Measurements from ENCODE around the gene LMF2.

Gene LMF2

GRCh38 chr22:50463188-50463900, 44.2 kb downstream of the LMF2 start:
- no peak for DNase-seq (ENCODE audit: low read depth)

GRCh38 chr22:50461979-50462540, 45.4 kb downstream of the LMF2 start:
- no peak for DNase-seq (ENCODE audit: low read depth)

GRCh38 chr22:50461536-50461935, 46.0 kb downstream of the LMF2 start:
- no peak for DNase-seq (ENCODE audit: low read depth)

GRCh38 chr22:50460938-50461337, 46.6 kb downstream of the LMF2 start:
- no peak for DNase-seq (ENCODE audit: low read depth)

- no peak for DNase-seq (ENCODE audit: low read depth)
Measured at GRCh38 chr22:50459496-50460140, 47.9 kb downstream of the LMF2 start.

GRCh38 chr22:50459016-50459415, 48.5 kb downstream of the LMF2 start:
- no peak for DNase-seq (ENCODE audit: low read depth)

GRCh38 chr22:50456466-50457234, 50.9 kb downstream of the LMF2 start:
- no peak for DNase-seq (ENCODE audit: low read depth)

- DNase-seq (ENCODE audit: low read depth): no peak
Measured at GRCh38 chr22:50456026-50456425, 51.5 kb downstream of the LMF2 start.

GRCh38 chr22:50455201-50455600, 52.3 kb downstream of the LMF2 start:
- DNase-seq (ENCODE audit: low read depth): no peak

GRCh38 chr22:50454556-50455075, 52.9 kb downstream of the LMF2 start:
- no peak for DNase-seq (ENCODE audit: low read depth)

Measured in iris pigment epithelial cell (primary cell).